WERI-Rb-1 (cell line): ENCODE measurements around the gene NME3.

Source experiments
- DNase-seq: peaks from one replicate; pipeline ENCODE4 v3.0.0-alpha.2; 2020
- H3K27ac ChIP-seq: fragments of 250-450 bp; sonication (Bioruptor Pico); 2 replicates; pipeline ENCODE4 v1.5.1; 2020; ENCODE audit warnings: mild to moderate bottlenecking, moderate library complexity
- H3K27me3 ChIP-seq: fragments of 250-450 bp; sonication (Bioruptor Pico); 2 replicates; pipeline ENCODE4 v1.5.1; 2021; ENCODE audit warnings: mild to moderate bottlenecking, low read depth, moderate library complexity; ENCODE audit not compliant: insufficient read depth, severe bottlenecking
- H3K36me3 ChIP-seq: fragments of 250-450 bp; sonication (Bioruptor Pico); 2 replicates; pipeline ENCODE4 v1.5.1; 2020; ENCODE audit warnings: mild to moderate bottlenecking, moderate library complexity
- H3K4me3 ChIP-seq: 2 replicates; pipeline ENCODE4 v1.5.1; 2011; ENCODE audit warnings: low read depth, mild to moderate bottlenecking, control low read depth, low read length
- H3K9me3 ChIP-seq: fragments of 250-450 bp; sonication (Bioruptor Pico); 2 replicates; pipeline ENCODE4 v1.5.1; 2021; ENCODE audit warnings: mild to moderate bottlenecking, moderate library complexity; ENCODE audit not compliant: severe bottlenecking
- TF ChIP-seq, protein P1 (sequence below): IDR thresholded peaks from 2 replicates; pipeline ENCODE4 v1.5.1; 2011; ENCODE audit warnings: low read depth, mild to moderate bottlenecking, control low read depth, inconsistent platforms, low read length

Gene NME3

GRCh38 chr16:1773703-1774447 lies 2.5 kb upstream of the NME3 start:
- Histone ChIP-seq H3K4me3 (peak overlapping the region; percentile 77), H3K36me3 (peaks cover 66% of the 10 kb centered on the region), H3K27me3 (no peaks in the 10 kb centered on the region), H3K27ac (peak overlapping the region; percentile 87), H3K9me3 (no peaks in the 10 kb centered on the region)
- TF ChIP-seq, protein P1, sequence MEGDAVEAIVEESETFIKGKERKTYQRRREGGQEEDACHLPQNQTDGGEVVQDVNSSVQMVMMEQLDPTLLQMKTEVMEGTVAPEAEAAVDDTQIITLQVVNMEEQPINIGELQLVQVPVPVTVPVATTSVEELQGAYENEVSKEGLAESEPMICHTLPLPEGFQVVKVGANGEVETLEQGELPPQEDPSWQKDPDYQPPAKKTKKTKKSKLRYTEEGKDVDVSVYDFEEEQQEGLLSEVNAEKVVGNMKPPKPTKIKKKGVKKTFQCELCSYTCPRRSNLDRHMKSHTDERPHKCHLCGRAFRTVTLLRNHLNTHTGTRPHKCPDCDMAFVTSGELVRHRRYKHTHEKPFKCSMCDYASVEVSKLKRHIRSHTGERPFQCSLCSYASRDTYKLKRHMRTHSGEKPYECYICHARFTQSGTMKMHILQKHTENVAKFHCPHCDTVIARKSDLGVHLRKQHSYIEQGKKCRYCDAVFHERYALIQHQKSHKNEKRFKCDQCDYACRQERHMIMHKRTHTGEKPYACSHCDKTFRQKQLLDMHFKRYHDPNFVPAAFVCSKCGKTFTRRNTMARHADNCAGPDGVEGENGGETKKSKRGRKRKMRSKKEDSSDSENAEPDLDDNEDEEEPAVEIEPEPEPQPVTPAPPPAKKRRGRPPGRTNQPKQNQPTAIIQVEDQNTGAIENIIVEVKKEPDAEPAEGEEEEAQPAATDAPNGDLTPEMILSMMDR: no peak
- no peak for DNase-seq

- H3K27me3 ChIP-seq: no peaks in the 10 kb centered on the region
- TF ChIP-seq, protein P1: peak; percentile 88
- H3K4me3 ChIP-seq: peak within 1 kb of the TSS; percentile 77
- H3K9me3 ChIP-seq: no peaks in the 10 kb centered on the region
- DNase-seq: peak; percentile 88
- H3K27ac ChIP-seq: peak within 1 kb of the TSS; percentile 87
- peaks cover 67% of the 10 kb centered on the region for H3K36me3 ChIP-seq
These were observed 1.8 kb upstream of the NME3 start, which contains the start of gene MRPS34 for GRCh38 chr16:1772908-1773702. TSS of gene MRPS34 (minus strand) at chr16:1773134. CDS start at chr16:1773119, 15 bp downstream.

- DNase-seq: no peak
- Histone ChIP-seq H3K36me3 (peaks cover 67% of the 10 kb centered on the region), H3K27me3 (no peaks in the 10 kb centered on the region), H3K4me3 (peak within 1 kb of the TSS; percentile 77), H3K27ac (peak within 1 kb of the TSS; percentile 87), H3K9me3 (no peaks in the 10 kb centered on the region)
- TF ChIP-seq, protein P1: no peak
These were observed 1.1 kb upstream of the NME3 start, which contains the start of gene EME2 for GRCh38 chr16:1772362-1772907. TSS of gene EME2 (plus strand) at chr16:1772810. CDS start at chr16:1773228, 418 bp downstream.

GRCh38 chr16:1771864-1772361 lies 570 bp upstream of the NME3 start:
- no peaks in the 10 kb centered on the region for H3K9me3 ChIP-seq
- H3K27me3 ChIP-seq: no peaks in the 10 kb centered on the region
- DNase-seq: no peak
- peaks cover 67% of the 10 kb centered on the region for H3K36me3 ChIP-seq
- H3K4me3 ChIP-seq: peak overlapping the region; percentile 77
- TF ChIP-seq, protein P1: no peak
- peak overlapping the region; percentile 87 for H3K27ac ChIP-seq

DNA sequence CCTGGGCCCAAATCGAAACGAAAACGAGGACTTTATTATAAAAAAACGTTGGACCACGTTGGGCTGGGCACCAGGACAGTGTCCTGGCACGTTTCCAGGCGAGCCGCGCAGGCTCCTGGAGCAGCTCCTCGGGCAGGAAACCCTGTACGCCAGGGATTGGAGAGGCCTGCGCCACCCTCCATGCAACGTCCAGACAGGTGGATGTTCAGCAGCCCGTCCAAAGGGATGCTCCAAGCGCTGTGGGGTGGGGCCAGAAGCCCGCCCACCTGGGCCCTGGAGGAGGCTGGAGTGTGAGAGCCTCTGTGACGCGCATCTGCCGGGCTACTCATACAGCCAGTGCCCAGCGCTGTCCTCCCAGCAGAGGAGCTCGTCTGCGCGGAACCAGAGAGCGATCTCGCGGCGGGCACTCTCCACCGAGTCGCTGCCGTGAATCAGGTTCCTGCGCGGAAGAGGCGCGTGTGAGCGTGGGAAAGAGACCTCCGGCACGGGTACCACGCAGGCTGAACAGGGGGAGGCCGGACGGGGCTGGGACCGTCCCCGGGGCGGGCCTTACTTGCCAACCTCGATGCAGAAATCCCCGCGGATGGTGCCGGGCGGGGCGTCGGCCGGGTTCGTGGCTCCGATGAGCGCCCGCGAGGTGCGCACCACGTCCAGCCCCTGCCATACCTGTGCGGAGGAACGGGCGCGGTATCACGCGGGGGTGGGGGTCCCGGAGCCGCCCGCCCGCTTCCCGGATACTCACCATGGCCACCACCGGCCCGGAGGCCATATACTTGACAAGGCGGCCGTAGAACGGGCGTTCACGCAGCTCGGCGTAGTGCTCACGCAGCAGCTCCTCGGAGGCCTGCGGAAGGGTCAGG lies 785 bp downstream of the NME3 start:
- peak; percentile 55 for DNase-seq

More for the DNA sequence above, 785 bp downstream of the NME3 start:
- TF ChIP-seq, protein P1: no peak
- peak overlapping the region; percentile 87 for H3K27ac ChIP-seq
- H3K36me3 ChIP-seq: peaks cover 66% of the 10 kb centered on the region
- no peaks in the 10 kb centered on the region for H3K27me3 ChIP-seq
- H3K9me3 ChIP-seq: no peaks in the 10 kb centered on the region
- peak overlapping the region; percentile 77 for H3K4me3 ChIP-seq
